ENCODE data around the gene C5.

Gene C5

DNA sequence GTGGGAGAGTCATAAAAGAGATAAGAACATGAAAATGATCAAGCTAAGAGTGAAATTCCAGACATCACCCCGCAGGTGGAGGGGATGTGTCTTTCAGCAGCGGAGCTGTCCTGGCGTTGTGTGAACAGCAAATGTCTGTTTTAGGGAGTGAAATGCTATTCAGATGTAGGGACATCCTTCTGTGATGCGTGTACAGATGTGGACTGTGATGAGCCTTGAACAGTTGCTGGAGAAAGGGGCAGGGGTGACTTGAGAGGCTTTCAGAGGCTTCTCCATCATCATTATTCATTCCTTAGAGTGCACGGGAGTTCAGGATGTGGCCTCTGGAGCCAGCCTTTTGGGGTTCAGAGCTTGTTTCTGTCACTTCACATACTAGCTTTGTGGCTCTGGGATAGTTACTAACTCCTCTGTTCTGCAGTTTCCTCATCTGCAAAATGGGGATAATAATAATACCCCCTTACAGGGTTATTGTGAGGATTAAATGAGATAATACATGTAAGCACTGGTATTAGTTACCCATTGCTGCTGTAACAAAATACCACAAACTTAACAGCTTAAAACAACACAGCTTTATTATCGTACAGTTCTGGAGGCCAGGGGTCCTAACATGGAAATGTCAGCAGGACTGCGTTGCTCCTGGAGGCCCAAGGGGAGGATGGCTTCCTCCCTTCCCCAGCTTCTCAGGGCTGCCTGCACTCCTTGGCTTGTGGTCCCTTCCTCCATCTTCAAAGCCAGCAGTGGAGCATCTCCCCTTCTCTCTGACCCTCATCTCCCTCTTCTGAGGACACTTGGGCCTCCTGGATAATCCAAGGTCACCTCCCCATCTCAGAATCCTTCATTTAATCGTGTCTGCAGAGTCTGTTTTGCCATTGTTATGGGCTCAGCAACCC is 132.8 kb downstream of the C5 start:
- Histone ChIP-seq H3K4me1 (no peaks in the 10 kb centered on the region), H3K9me3 (ENCODE audit: control insufficient read depth, low read length) (no peaks in the 10 kb centered on the region), H2AFZ (no peak overlapping the region), H3K27me3 (ENCODE audit: control insufficient read depth, insufficient read depth, low read length) (no peaks in the 10 kb centered on the region), H3K4me3 (ENCODE audit: low read depth, low read length) (no peak overlapping the region), H3K4me2 (ENCODE audit: low read length) (no peak overlapping the region), H3K36me3 (ENCODE audit: control insufficient read depth, insufficient read depth, low read length) (no peaks in the 10 kb centered on the region), H3K9ac (no peak overlapping the region), H3K79me2 (no peaks in the 10 kb centered on the region), H3K27ac (no peak overlapping the region)
- TF ChIP-seq, protein P1, sequence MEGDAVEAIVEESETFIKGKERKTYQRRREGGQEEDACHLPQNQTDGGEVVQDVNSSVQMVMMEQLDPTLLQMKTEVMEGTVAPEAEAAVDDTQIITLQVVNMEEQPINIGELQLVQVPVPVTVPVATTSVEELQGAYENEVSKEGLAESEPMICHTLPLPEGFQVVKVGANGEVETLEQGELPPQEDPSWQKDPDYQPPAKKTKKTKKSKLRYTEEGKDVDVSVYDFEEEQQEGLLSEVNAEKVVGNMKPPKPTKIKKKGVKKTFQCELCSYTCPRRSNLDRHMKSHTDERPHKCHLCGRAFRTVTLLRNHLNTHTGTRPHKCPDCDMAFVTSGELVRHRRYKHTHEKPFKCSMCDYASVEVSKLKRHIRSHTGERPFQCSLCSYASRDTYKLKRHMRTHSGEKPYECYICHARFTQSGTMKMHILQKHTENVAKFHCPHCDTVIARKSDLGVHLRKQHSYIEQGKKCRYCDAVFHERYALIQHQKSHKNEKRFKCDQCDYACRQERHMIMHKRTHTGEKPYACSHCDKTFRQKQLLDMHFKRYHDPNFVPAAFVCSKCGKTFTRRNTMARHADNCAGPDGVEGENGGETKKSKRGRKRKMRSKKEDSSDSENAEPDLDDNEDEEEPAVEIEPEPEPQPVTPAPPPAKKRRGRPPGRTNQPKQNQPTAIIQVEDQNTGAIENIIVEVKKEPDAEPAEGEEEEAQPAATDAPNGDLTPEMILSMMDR (IDR thresholded peaks at IDR 0.05), result no peak

DNA sequence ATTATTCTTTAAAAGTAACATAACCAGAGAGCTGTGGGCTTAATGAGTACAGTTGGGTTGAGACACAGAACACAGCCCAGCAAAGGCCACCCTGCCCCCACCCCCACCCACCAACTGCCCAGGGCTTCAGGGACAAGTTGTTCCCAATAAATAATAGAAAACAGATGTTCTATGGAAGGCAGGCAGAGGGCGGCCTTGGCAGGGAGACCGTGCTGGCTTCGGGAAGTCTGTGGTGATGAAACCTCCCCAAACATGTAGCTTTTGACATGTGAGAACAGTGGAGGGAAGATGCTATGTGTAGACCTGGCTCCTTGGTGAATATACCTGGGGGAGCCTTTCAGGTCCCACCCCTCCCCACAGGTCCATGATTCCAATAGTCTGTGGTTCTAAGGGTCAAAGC is 133.5 kb downstream of the C5 start:
- Histone ChIP-seq H3K36me3 (ENCODE audit: control insufficient read depth, insufficient read depth, low read length) (no peaks in the 10 kb centered on the region), H3K4me1 (no peaks in the 10 kb centered on the region), H3K27me3 (ENCODE audit: control insufficient read depth, insufficient read depth, low read length) (no peaks in the 10 kb centered on the region), H3K79me2 (no peaks in the 10 kb centered on the region), H3K9ac (no peak overlapping the region), H3K27ac (no peak overlapping the region), H2AFZ (no peak overlapping the region), H3K9me3 (ENCODE audit: control insufficient read depth, low read length) (no peaks in the 10 kb centered on the region), H3K4me3 (ENCODE audit: low read depth, low read length) (no peak overlapping the region), H3K4me2 (ENCODE audit: low read length) (no peak overlapping the region)
- TF ChIP-seq, protein P1 (IDR thresholded peaks at IDR 0.05), result no peak

DNA sequence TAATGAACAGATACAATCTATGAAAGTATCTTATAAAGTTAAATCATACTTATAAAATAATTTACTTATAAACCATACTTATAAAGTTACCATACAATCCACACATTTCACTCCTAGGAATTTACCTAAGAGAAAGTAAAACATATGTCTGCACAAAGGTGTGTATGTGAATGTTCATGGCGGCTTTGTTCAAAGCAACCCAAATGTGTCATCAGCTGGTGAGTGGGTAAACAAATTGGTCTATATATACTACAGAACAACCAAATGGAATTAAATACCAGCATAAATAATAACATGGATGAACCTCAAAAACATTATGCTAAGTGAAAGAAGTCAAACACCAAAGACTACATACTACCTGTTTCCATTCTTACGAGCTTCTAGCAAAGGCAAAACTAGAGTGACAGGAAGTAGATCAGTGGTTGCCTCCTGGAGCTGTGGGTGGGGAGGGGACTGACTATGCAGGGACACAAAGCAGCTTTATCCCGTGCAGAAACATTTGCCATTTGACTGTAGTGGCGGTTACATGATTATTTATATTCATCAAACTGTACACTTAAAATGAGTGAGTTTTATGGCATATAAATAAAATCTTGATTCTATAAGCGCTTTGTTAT is 134.1 kb downstream of the C5 start:
- Histone ChIP-seq H3K4me1 (no peaks in the 10 kb centered on the region), H2AFZ (no peak overlapping the region), H3K9me3 (ENCODE audit: control insufficient read depth, low read length) (no peaks in the 10 kb centered on the region), H3K4me2 (ENCODE audit: low read length) (no peak overlapping the region), H3K27ac (no peak overlapping the region), H3K79me2 (no peaks in the 10 kb centered on the region), H3K4me3 (ENCODE audit: low read depth, low read length) (no peak overlapping the region), H3K9ac (no peak overlapping the region), H3K27me3 (ENCODE audit: control insufficient read depth, insufficient read depth, low read length) (no peaks in the 10 kb centered on the region), H3K36me3 (ENCODE audit: control insufficient read depth, insufficient read depth, low read length) (no peaks in the 10 kb centered on the region)
- TF ChIP-seq, protein P1 (IDR thresholded peaks at IDR 0.05), result no peak

DNA sequence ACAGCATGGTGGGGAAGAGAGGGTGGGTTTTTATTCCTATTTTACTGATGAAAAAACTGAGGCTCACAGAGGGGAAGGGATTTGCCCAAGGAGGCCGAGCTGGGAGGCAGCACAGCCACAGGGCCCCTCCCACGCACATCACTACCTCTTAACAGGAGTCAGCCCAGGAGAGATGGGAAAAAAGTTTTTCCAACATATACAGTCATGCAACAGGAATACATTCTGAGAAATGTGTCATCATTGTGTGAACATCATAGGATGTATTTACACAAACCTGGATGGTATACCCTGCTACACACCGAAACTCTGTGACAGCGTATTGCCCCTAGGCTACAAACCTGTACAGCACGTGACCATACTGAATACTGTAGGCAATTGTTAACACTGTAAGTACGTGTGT is 135.1 kb downstream of the C5 start:
- Histone ChIP-seq H2AFZ (no peak overlapping the region), H3K4me1 (no peaks in the 10 kb centered on the region), H3K27ac (no peak overlapping the region), H3K9me3 (ENCODE audit: control insufficient read depth, low read length) (no peaks in the 10 kb centered on the region), H3K4me3 (ENCODE audit: low read depth, low read length) (no peak overlapping the region), H3K36me3 (ENCODE audit: control insufficient read depth, insufficient read depth, low read length) (no peaks in the 10 kb centered on the region), H3K27me3 (ENCODE audit: control insufficient read depth, insufficient read depth, low read length) (no peaks in the 10 kb centered on the region), H3K9ac (no peak overlapping the region), H3K4me2 (ENCODE audit: low read length) (no peak overlapping the region), H3K79me2 (no peaks in the 10 kb centered on the region)
- TF ChIP-seq, protein P1 (IDR thresholded peaks at IDR 0.05), result no peak
